HepG2 (cell line): ENCODE measurements around the gene SPI1. TPM values are rescaled to one million over a fixed set of nuclear protein-coding genes. Genes with fewer than 3 reads are reported as not detected.

Experiments
- ARID2 ChIP-seq: sonication (generic); formaldehyde crosslinking; IDR thresholded peaks from 2 replicates; pipeline ENCODE4 v1.8.1; 2022; ENCODE audit warnings: mild to moderate bottlenecking, missing genetic modification reagents, borderline replicate concordance
- ATAD3A ChIP-seq: sonication (generic); formaldehyde crosslinking; IDR thresholded peaks from 2 replicates; pipeline ENCODE4 v1.4.0; 2020; ENCODE audit warnings: missing genetic modification reagents
- BRCA1 ChIP-seq: sonication (generic); formaldehyde crosslinking; IDR thresholded peaks from 2 replicates; pipeline ENCODE4 v1.4.0; 2020; ENCODE audit warnings: missing genetic modification reagents
- DMTF1 ChIP-seq: sonication (generic); formaldehyde crosslinking; IDR thresholded peaks from 2 replicates; pipeline ENCODE4 v1.4.0; 2020; ENCODE audit warnings: mild to moderate bottlenecking, missing genetic modification reagents
- FLYWCH1 ChIP-seq: sonication (generic); formaldehyde crosslinking; IDR thresholded peaks from 2 replicates; pipeline ENCODE4 v1.8.1; 2023; ENCODE audit warnings: mild to moderate bottlenecking, missing genetic modification reagents
- GATAD2A ChIP-seq: IDR thresholded peaks from 2 replicates; pipeline ENCODE4 v1.6.1; 2016
- HOXA7 ChIP-seq: sonication (generic); formaldehyde crosslinking; IDR thresholded peaks from 2 replicates; pipeline ENCODE4 v1.8.1; 2022; ENCODE audit warnings: mild to moderate bottlenecking, missing genetic modification reagents, moderate library complexity
- JDP2 ChIP-seq: sonication (generic); formaldehyde crosslinking; IDR thresholded peaks from 2 replicates; pipeline ENCODE4 v1.8.1; 2022; ENCODE audit warnings: missing genetic modification reagents, borderline replicate concordance
- SOX6 ChIP-seq, 2 experiments: fragments of 450-650 bp in 1 of 2; sonication (generic) in 1 of 2; formaldehyde crosslinking in 1 of 2; IDR thresholded peaks; 2 replicates each; pipeline versions ENCODE4 v1.4.0 to v1.6.1; 2017 to 2020; ENCODE audit warnings: antibody characterized with exemption in 1 of 2, mild to moderate bottlenecking in 1 of 2, missing genetic modification reagents in 1 of 2
- STAT5B ChIP-seq: sonication (generic); formaldehyde crosslinking; IDR thresholded peaks from 2 replicates; pipeline ENCODE4 v1.4.0; 2020; ENCODE audit warnings: missing genetic modification reagents
- ZBTB43 ChIP-seq: sonication (generic); formaldehyde crosslinking; conservative IDR thresholded peaks from 2 replicates; pipeline ENCODE4 v1.4.0; 2020; ENCODE audit warnings: missing genetic modification reagents
- ZBTB8A ChIP-seq: sonication (generic); formaldehyde crosslinking; IDR thresholded peaks from 2 replicates; pipeline ENCODE4 v1.4.0; 2020; ENCODE audit warnings: mild to moderate bottlenecking, low read depth, missing genetic modification reagents, borderline replicate concordance
- ZNF207 ChIP-seq: fragments of 450-650 bp; IDR thresholded peaks from 2 replicates; pipeline ENCODE4 v1.6.1; 2016; ENCODE audit warnings: antibody characterized with exemption, borderline replicate concordance
- ZNF256 ChIP-seq: sonication (generic); formaldehyde crosslinking; conservative IDR thresholded peaks from 2 replicates; pipeline ENCODE4 v1.4.0; 2020; ENCODE audit warnings: missing genetic modification reagents
- ZNF34 ChIP-seq: sonication (generic); formaldehyde crosslinking; IDR thresholded peaks from 2 replicates; pipeline ENCODE4 v1.4.0; 2020; ENCODE audit warnings: mild to moderate bottlenecking, missing genetic modification reagents, borderline replicate concordance
- ZNF709 ChIP-seq: sonication (generic); formaldehyde crosslinking; IDR thresholded peaks from 2 replicates; pipeline ENCODE4 v1.5.0; 2020; ENCODE audit warnings: mild to moderate bottlenecking, missing genetic modification reagents
- ZNF775 ChIP-seq: sonication (generic); formaldehyde crosslinking; IDR thresholded peaks from 2 replicates; pipeline ENCODE4 v1.4.0; 2020; ENCODE audit warnings: missing genetic modification reagents, mild to moderate bottlenecking, moderate library complexity, borderline replicate concordance
- polyA plus RNA-seq, 8 experiments: library from polyadenylated mRNA; depleted of rRNA in 3 of 8; stranded (reverse) in 7 of 8; unstranded in 1 of 8; fragments of >200 nt; fragmentation: Illumina TruSeq in 4 of 8; extraction: Trizol in 4 of 8; gene quantifications; 2 replicates each; pipeline versions ENCODE4 v1.2.1 to v1.2.3, GENCODE V29; 2011 to 2016; ENCODE audit warnings: low read depth in 4 of 8, missing spikeins in 1 of 8, mixed read lengths in 1 of 8; ENCODE audit not compliant: insufficient read depth in 1 of 8
- total RNA-seq, 5 experiments: library from RNA; depleted of rRNA; stranded (reverse); fragments of >200 nt; fragmentation: Illumina TruSeq; extraction: Trizol; gene quantifications; 2 replicates each; pipeline ENCODE4 v1.2.3, GENCODE V29; 2016; ENCODE audit warnings: low read depth in 1 of 5
- TF ChIP-seq, protein P1 (sequence below), 2 experiments: sonication (generic) in 1 of 2; formaldehyde crosslinking in 1 of 2; IDR thresholded peaks; 2 replicates each; pipeline versions ENCODE4 v1.6.1 to v1.9.0; 2014 to 2022; ENCODE audit warnings: antibody characterized with exemption in 1 of 2, borderline replicate concordance in 1 of 2, inconsistent platforms in 1 of 2, low read depth in 1 of 2, missing genetic modification reagents in 1 of 2
- TF ChIP-seq, protein P2 (sequence below): sonication (generic); formaldehyde crosslinking; IDR thresholded peaks from 2 replicates; pipeline ENCODE4 v1.8.1; 2023; ENCODE audit warnings: mild to moderate bottlenecking, missing genetic modification reagents

SPI1 gene
- total and polyA plus RNA-seq, 2 of the 13 experiments (the other 11 are each of a cell fraction or from before 2014, with no cell fraction given), result not detected

- TF ChIP-seq DMTF1 (CRISPR knock-in tag) (no peak), ATAD3A (no peak), STAT5B (CRISPR knock-in tag) (no peak), ZBTB43 (CRISPR knock-in tag) (no peak), ZBTB8A (CRISPR knock-in tag) (no peak), ZNF709 (CRISPR knock-in tag) (no peak), SOX6 (IDR thresholded peaks at IDR 0.05) (no peak), SOX6 (CRISPR knock-in tag; IDR thresholded peaks at IDR 0.05) (no peak), ZNF775 (no peak), BRCA1 (CRISPR knock-in tag) (no peak), FLYWCH1 (no peak), ZNF256 (CRISPR knock-in tag) (no peak), ZNF34 (CRISPR knock-in tag) (no peak), JDP2 (CRISPR knock-in tag) (no peak), GATAD2A (peak; percentile 57), ZNF207 (no peak), ARID2 (no peak), HOXA7 (CRISPR knock-in tag) (no peak)
- TF ChIP-seq, protein P1, sequence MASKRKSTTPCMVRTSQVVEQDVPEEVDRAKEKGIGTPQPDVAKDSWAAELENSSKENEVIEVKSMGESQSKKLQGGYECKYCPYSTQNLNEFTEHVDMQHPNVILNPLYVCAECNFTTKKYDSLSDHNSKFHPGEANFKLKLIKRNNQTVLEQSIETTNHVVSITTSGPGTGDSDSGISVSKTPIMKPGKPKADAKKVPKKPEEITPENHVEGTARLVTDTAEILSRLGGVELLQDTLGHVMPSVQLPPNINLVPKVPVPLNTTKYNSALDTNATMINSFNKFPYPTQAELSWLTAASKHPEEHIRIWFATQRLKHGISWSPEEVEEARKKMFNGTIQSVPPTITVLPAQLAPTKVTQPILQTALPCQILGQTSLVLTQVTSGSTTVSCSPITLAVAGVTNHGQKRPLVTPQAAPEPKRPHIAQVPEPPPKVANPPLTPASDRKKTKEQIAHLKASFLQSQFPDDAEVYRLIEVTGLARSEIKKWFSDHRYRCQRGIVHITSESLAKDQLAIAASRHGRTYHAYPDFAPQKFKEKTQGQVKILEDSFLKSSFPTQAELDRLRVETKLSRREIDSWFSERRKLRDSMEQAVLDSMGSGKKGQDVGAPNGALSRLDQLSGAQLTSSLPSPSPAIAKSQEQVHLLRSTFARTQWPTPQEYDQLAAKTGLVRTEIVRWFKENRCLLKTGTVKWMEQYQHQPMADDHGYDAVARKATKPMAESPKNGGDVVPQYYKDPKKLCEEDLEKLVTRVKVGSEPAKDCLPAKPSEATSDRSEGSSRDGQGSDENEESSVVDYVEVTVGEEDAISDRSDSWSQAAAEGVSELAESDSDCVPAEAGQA (IDR thresholded peaks at IDR 0.05; ENCODE audit: low read depth), result no peak
- TF ChIP-seq, protein P1 (CRISPR knock-in tag; IDR thresholded peaks at IDR 0.05; ENCODE audit: borderline replicate concordance), result no peak
- TF ChIP-seq, protein P2, sequence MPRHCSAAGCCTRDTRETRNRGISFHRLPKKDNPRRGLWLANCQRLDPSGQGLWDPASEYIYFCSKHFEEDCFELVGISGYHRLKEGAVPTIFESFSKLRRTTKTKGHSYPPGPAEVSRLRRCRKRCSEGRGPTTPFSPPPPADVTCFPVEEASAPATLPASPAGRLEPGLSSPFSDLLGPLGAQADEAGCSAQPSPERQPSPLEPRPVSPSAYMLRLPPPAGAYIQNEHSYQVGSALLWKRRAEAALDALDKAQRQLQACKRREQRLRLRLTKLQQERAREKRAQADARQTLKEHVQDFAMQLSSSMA (CRISPR knock-in tag), result no peak
Observed at GRCh38 chr11:47373876-47374719, 4.2 kb downstream of the SPI1 start (continued).
